K562 (cell line): Measurements from ENCODE around the gene CCL11. TPM values are rescaled to one million over a fixed set of nuclear protein-coding genes. Genes with fewer than 3 reads are reported as not detected.

Source experiments
- ATAC-seq: fragments of 200-7000 bp; cut with Tn5 transposase; 3 replicates; pipeline ENCODE4 v1.9.1; 2020; ENCODE audit warnings: moderate library complexity
- BruUV-seq: library from RNA; stranded (reverse); fragments of 400-500 nt; replicated peaks from 2 replicates; lab custom pipeline; 2021; lab: Mats Ljungman, UMichigan
- CTCF ChIA-PET: fragments of 300-600 bp; formaldehyde crosslinking; extraction: SDS; loops from one replicate; lab custom pipeline; 2021; ENCODE audit warnings: low intra/inter-chr PET ratio; lab: Yijun Ruan, JAX
- POLR2A ChIA-PET: fragments of 300-600, 350-650 bp; sonication (Branson Sonifier 250); formaldehyde crosslinking; extraction: SDS; loops from one replicate; lab custom pipeline; 2021; ENCODE audit warnings: antibody characterized with exemption, inconsistent platforms; lab: Yijun Ruan, JAX
- DNase-seq, 4 experiments: peaks; one replicate each; pipeline versions ENCODE4 v3.0.0 to v3.0.0-alpha.2; 2011 to 2018; ENCODE audit warnings: low spot score in 3 of 4, mixed read lengths in 3 of 4; ENCODE audit errors: extremely low read depth in 1 of 4
- FAIRE-seq: peaks from 2 replicates; lab custom pipeline; 2011; peaks lifted over from hg19 to GRCh38; lab: Jason Lieb, UNC
- H2AFZ ChIP-seq: 2 replicates; pipeline ENCODE4 v1.6.0; 2011; ENCODE audit warnings: low read depth, low read length, control low read depth, inconsistent platforms
- H3K27ac ChIP-seq: fragments of 200-600 bp; 3 replicates; pipeline ENCODE4 v1.8.0; 2011; ENCODE audit warnings: low read depth, mild to moderate bottlenecking, control low read depth, inconsistent platforms, low read length, moderate library complexity, mixed read lengths; ENCODE audit errors: extremely low read depth
- H3K27me3 ChIP-seq, 2 experiments: fragments of 300-600 bp in 1 of 2; 2 replicates in 1 of 2; 3 replicates in 1 of 2; pipeline versions ENCODE4 v1.6.0 to v1.8.0; 2011; ENCODE audit warnings: inconsistent platforms in 2 of 2, low read length in 2 of 2, mild to moderate bottlenecking in 1 of 2, mixed read lengths in 1 of 2, moderate library complexity in 1 of 2; ENCODE audit not compliant: control insufficient read depth in 2 of 2, insufficient read depth in 2 of 2
- H3K36me3 ChIP-seq: fragments of 300-600 bp; 3 replicates; pipeline ENCODE4 v1.8.0; 2011; ENCODE audit warnings: mild to moderate bottlenecking, low read length, inconsistent platforms; ENCODE audit not compliant: control insufficient read depth, insufficient read depth
- H3K4me1 ChIP-seq, 2 experiments: fragments of 200-600 bp in 1 of 2; replicated peaks in 1 of 2; 2 replicates in 1 of 2; 3 replicates in 1 of 2; pipeline versions ENCODE4 v1.5.1 to v1.8.0; 2011; ENCODE audit warnings: inconsistent platforms in 2 of 2, low read length in 2 of 2, mild to moderate bottlenecking in 1 of 2, mixed read lengths in 1 of 2, moderate library complexity in 1 of 2; ENCODE audit not compliant: control insufficient read depth in 2 of 2, insufficient read depth in 2 of 2
- H3K4me2 ChIP-seq: 2 replicates; pipeline ENCODE4 v1.6.1; 2011; ENCODE audit warnings: low read length, control low read depth, inconsistent platforms, mixed read lengths; ENCODE audit not compliant: insufficient read depth
- H3K4me3 ChIP-seq: fragments of 200-600 bp; sonication (generic), shearing (Covaris generic); 2 replicates; pipeline ENCODE4 v1.5.1; 2016; ENCODE audit warnings: control low read depth, inconsistent platforms
- H3K79me2 ChIP-seq: fragments of 200-600 bp; 3 replicates; pipeline ENCODE4 v1.8.0; 2011; ENCODE audit warnings: low read length, inconsistent platforms; ENCODE audit not compliant: control insufficient read depth, insufficient read depth
- H3K9ac ChIP-seq, 2 experiments: 2 replicates each; pipeline versions ENCODE4 v1.6.0 to v1.6.1; 2011; ENCODE audit warnings: low read depth in 2 of 2, low read length in 2 of 2, control low read depth in 1 of 2, inconsistent platforms in 1 of 2, mild to moderate bottlenecking in 1 of 2, mixed read lengths in 1 of 2; ENCODE audit not compliant: insufficient read depth in 1 of 2
- H3K9me1 ChIP-seq: one replicate; pipeline ENCODE4 v1.6.0; 2011; ENCODE audit warnings: inconsistent platforms, mild to moderate bottlenecking, low read length, moderate library complexity; ENCODE audit not compliant: control insufficient read depth, insufficient read depth
- H3K9me3 ChIP-seq: replicated peaks from 2 replicates; pipeline ENCODE4 v1.5.1; 2011; ENCODE audit warnings: low read depth, low read length, inconsistent platforms; ENCODE audit not compliant: control insufficient read depth, insufficient read depth
- H4K20me1 ChIP-seq: replicated peaks from 2 replicates; pipeline ENCODE4 v1.6.1; 2011; ENCODE audit warnings: low read length, inconsistent platforms, mixed read lengths; ENCODE audit not compliant: control insufficient read depth, insufficient read depth
- BACH1 ChIP-seq: fragments of 200-800 bp; sonication (Bioruptor generic); IDR thresholded peaks from 2 replicates; pipeline ENCODE4 v1.6.1; 2016; ENCODE audit warnings: missing genetic modification characterization, missing compliant biosample characterization
- CBX2 ChIP-seq: fragments of 200-600 bp; sonication (generic); IDR thresholded peaks from one replicate; pipeline ENCODE4 v1.6.1; 2012; ENCODE audit warnings: mild to moderate bottlenecking, low read length, inconsistent platforms; ENCODE audit not compliant: insufficient read depth, poor library complexity, severe bottlenecking
- GTF3C2 ChIP-seq: IDR thresholded peaks from 3 replicates; pipeline ENCODE4 v1.6.1; 2011; ENCODE audit warnings: borderline replicate concordance, mild to moderate bottlenecking, moderate library complexity; ENCODE audit not compliant: insufficient read length; ENCODE audit errors: extremely low read depth
- IRF9 ChIP-seq: fragments of 450-650 bp; IDR thresholded peaks from 2 replicates; pipeline ENCODE4 v1.6.1; 2016; ENCODE audit warnings: missing biosample characterization, missing genetic modification characterization
- KLF16 ChIP-seq: IDR thresholded peaks from 2 replicates; pipeline ENCODE4 v1.6.1; 2016; ENCODE audit warnings: antibody characterized with exemption
- NBN ChIP-seq: fragments of 450-650 bp; IDR thresholded peaks from 2 replicates; pipeline ENCODE4 v1.6.1; 2016; ENCODE audit warnings: low read depth, mild to moderate bottlenecking
- NR3C1 ChIP-seq: sonication (generic); formaldehyde crosslinking; IDR thresholded peaks from 2 replicates; pipeline ENCODE4 v1.8.1; 2022; ENCODE audit warnings: missing genetic modification reagents
- PRPF4 ChIP-seq: fragments of 200-400 bp; formaldehyde crosslinking; IDR thresholded peaks from one replicate; pipeline ENCODE4 v1.6.1; 2017; ENCODE audit warnings: low read length, low read depth, mild to moderate bottlenecking; ENCODE audit not compliant: insufficient read depth, poor library complexity, severe bottlenecking
- PTTG1 ChIP-seq: fragments of 450-650 bp; IDR thresholded peaks from 2 replicates; pipeline ENCODE4 v1.6.1; 2016; ENCODE audit warnings: low read depth, mild to moderate bottlenecking, missing genetic modification characterization, missing compliant biosample characterization
- RFX1 ChIP-seq: fragments of 450-650 bp; IDR thresholded peaks from 2 replicates; pipeline ENCODE4 v1.6.1; 2016; ENCODE audit warnings: mild to moderate bottlenecking, moderate library complexity
- SRSF3 ChIP-seq: fragments of 200-400 bp; formaldehyde crosslinking; IDR thresholded peaks from 2 replicates; pipeline ENCODE4 v1.6.1; 2016; ENCODE audit warnings: mild to moderate bottlenecking, low read length, moderate library complexity; ENCODE audit not compliant: insufficient read depth
- STAG1 ChIP-seq: sonication (generic); formaldehyde crosslinking; IDR thresholded peaks from 2 replicates; pipeline ENCODE4 v1.5.0; 2020; ENCODE audit warnings: missing genetic modification reagents, borderline replicate concordance
- TBP ChIP-seq: optimal IDR thresholded peaks from 2 replicates; pipeline ENCODE3; 2011; ENCODE audit warnings: low read depth, low read length, improper control_type of control experiment
- THAP7 ChIP-seq: fragments of 250-450 bp; sonication (Bioruptor Pico); IDR thresholded peaks from 2 replicates; pipeline ENCODE4 v1.5.0; 2021
- TSC22D4 ChIP-seq: fragments of 450-650 bp; IDR thresholded peaks from 2 replicates; pipeline ENCODE4 v1.6.1; 2016; ENCODE audit warnings: missing genetic modification characterization, missing biosample characterization, control low read depth
- ZFX ChIP-seq: sonication (generic); formaldehyde crosslinking; IDR thresholded peaks from 2 replicates; pipeline ENCODE4 v1.8.0; 2022; ENCODE audit warnings: mild to moderate bottlenecking, missing genetic modification reagents, moderate library complexity
- ZNF24 ChIP-seq: fragments of 450-650 bp; IDR thresholded peaks from 2 replicates; pipeline ENCODE4 v1.6.1; 2016
- WGBS: fragments of 100-300 bp; shearing (Covaris generic); methylation state at CpG from one replicate; pipeline ENCODE4 v1.1.6; 2016; ENCODE audit warnings: low coverage, mixed read lengths; ENCODE audit not compliant: insufficient coverage; ENCODE audit errors: missing lambda C conversion rate; 5-methylcytosine and 5-hydroxymethylcytosine counted together
- in situ Hi-C: fragments of 300-500 bp; cut with MboI; formaldehyde crosslinking; loops from 4 replicates; pipeline ENCODE4 v1.15.0; 2018; ENCODE audit warnings: inconsistent platforms, mixed read lengths
- intact Hi-C: fragments of 100-400 bp; cut with micrococcal nuclease; formaldehyde crosslinking; loops from 2 replicates; pipeline ENCODE4 v1.14.2; 2022
- polyA plus RNA-seq, 8 experiments: library from polyadenylated mRNA; depleted of rRNA in 4 of 8; stranded (reverse) in 5 of 8; unstranded in 3 of 8; fragments of >200 nt; fragmentation: Nextera tagmentation in 2 of 8; fragmentation: Illumina TruSeq in 1 of 8; extraction: Ambion mirVana in 2 of 8; extraction: Trizol in 1 of 8; gene quantifications; 2 replicates each; pipeline versions ENCODE4 v1.2.1 to v1.2.3, GENCODE V29; 2011 to 2014; ENCODE audit warnings: inconsistent platforms in 1 of 8, missing spikeins in 1 of 8
- total RNA-seq, 7 experiments: library from RNA; depleted of rRNA in 6 of 7; stranded (reverse); fragments of >200 nt in 6 of 7; fragmentation: Illumina TruSeq in 2 of 7; extraction: Trizol in 2 of 7; gene quantifications; 2 replicates each; pipeline versions ENCODE4 v1.2.1 to v1.2.3, GENCODE V29; 2011 to 2021; ENCODE audit warnings: low replicate concordance in 1 of 7
- TF ChIP-seq, protein P1 (sequence below): fragments of 250-450 bp; sonication (Bioruptor Pico); IDR thresholded peaks from 2 replicates; pipeline ENCODE4 v1.5.0; 2020; ENCODE audit warnings: mild to moderate bottlenecking

Gene CCL11
- total and polyA plus RNA-seq, 9 of the 15 experiments (the other 6 are each of a cell fraction or from before 2014, with no cell fraction given) = not detected

GRCh38 chr17:34241062-34241461 lies 44.5 kb upstream of the CCL11 start:
- TF ChIP-seq SRSF3 (no peak), TBP (no peak), THAP7 (CRISPR knock-in tag) (no peak), RFX1 (no peak), BACH1 (no peak), ZNF24 (no peak), PRPF4 (no peak), NBN (no peak), ZFX (CRISPR knock-in tag) (no peak), STAG1 (CRISPR knock-in tag) (no peak), PTTG1 (tag) (no peak), IRF9 (no peak), KLF16 (no peak), GTF3C2 (no peak), NR3C1 (CRISPR knock-in tag) (no peak), TSC22D4 (no peak), CBX2 (no peak)
- TF ChIP-seq, protein P1, sequence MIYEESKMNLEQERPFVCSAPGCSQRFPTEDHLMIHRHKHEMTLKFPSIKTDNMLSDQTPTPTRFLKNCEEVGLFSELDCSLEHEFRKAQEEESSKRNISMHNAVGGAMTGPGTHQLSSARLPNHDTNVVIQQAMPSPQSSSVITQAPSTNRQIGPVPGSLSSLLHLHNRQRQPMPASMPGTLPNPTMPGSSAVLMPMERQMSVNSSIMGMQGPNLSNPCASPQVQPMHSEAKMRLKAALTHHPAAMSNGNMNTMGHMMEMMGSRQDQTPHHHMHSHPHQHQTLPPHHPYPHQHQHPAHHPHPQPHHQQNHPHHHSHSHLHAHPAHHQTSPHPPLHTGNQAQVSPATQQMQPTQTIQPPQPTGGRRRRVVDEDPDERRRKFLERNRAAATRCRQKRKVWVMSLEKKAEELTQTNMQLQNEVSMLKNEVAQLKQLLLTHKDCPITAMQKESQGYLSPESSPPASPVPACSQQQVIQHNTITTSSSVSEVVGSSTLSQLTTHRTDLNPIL (CRISPR knock-in tag) = no peak
- TF ChIP-seq, all 486 proteins: peak for 0
- H3K79me2 ChIP-seq = no peaks in the 10 kb centered on the region
- BruUV-seq = no TSS peak
- no peak overlapping the region for H3K4me3 ChIP-seq
- H2AFZ ChIP-seq = no peak overlapping the region
- no peaks in the 10 kb centered on the region for H4K20me1 ChIP-seq
- H3K4me1 ChIP-seq = no peaks in the 10 kb centered on the region; a peak in 1 of 5 replicates
- no peak for ATAC-seq
- no peak overlapping the region for H3K27ac ChIP-seq
- H3K9me1 ChIP-seq = no peaks in the 10 kb centered on the region
- DNase-seq = no peak
- ChIA-PET CTCF (no interaction called here), POLR2A (interaction anchor here (0.6 kb wide), 1 partner anchor 446 kb away, joined by 4 read pairs; no protein-coding TSS in a partner anchor)
- H3K9ac ChIP-seq = no peak overlapping the region
- H3K4me2 ChIP-seq = no peak overlapping the region
- FAIRE-seq = no peak
- no peaks in the 10 kb centered on the region for H3K9me3 ChIP-seq
- in situ Hi-C loops (no loop called here), intact Hi-C loops (no loop called here)
- H3K36me3 ChIP-seq = no peaks in the 10 kb centered on the region
- 0% methylated on average over 4 of the region's 4 CpGs for WGBS
- no peaks in the 10 kb centered on the region; a peak in 2 of 5 replicates for H3K27me3 ChIP-seq
